Activated naive CD4-positive, alpha-beta T cell treated with anti-CD3 and anti-CD28 coated beads, Interleukin-2, amount 50 U/mL, for 24 hours (primary cell): Measurements from ENCODE around the gene SGK1.

Experiments used
- H3K27ac Mint-ChIP-seq: one replicate; pipeline ENCODE4 v1.8.0; 2021; ENCODE audit warnings: mild to moderate bottlenecking, mixed read lengths
- H3K27me3 Mint-ChIP-seq: one replicate; pipeline ENCODE4 v1.8.0; 2021; ENCODE audit warnings: mixed read lengths
- H3K36me3 Mint-ChIP-seq: one replicate; pipeline ENCODE4 v1.8.0; 2021; ENCODE audit warnings: mixed read lengths
- H3K4me1 Mint-ChIP-seq: one replicate; pipeline ENCODE4 v1.8.0; 2021; ENCODE audit warnings: mixed read lengths
- H3K4me3 Mint-ChIP-seq: one replicate; pipeline ENCODE4 v1.8.0; 2021; ENCODE audit warnings: mild to moderate bottlenecking, mixed read lengths
- H3K9me3 Mint-ChIP-seq: one replicate; pipeline ENCODE4 v1.8.0; 2021; ENCODE audit warnings: mixed read lengths

Gene SGK1

DNA sequence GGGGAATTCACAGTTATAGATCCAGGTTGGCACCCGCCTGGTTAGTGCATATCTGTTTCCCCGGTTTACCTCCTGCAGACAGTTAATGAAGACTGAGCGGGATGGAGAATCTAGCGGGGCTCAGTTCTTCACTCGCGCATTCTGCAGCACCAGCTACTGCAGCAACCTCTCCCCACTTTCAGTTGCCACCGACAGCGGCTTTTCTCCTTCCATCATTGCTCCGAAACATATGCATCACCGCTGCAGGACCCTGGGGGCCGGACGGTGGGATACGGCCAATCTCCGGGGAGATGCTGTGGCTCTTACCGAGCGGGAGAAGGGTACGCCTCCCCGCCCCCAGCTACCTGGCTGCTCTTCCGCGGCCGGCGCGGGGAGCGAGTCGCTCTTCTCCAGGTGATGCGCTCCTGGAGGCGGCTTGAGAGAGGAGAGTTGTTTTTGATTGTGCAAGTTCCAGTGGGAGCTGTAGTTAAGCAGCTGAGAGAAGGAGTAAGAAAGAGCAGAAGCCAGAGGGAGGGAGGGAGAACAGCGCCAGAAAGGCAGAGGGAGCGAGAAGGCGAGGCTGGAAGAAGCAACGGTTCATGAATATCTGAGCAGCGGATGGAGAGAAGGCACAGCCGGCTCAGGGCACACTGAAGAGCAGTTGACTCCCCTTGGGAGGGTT lies at the start of gene SGK1:
TSS of gene SGK1 (minus strand) at position 642 of the 661 bp plus-strand sequence. CDS start 652 bp downstream, outside the sequence.
- Mint-ChIP-seq H3K9me3 (no peaks in the 10 kb centered on the region), H3K27me3 (peaks cover 6% of the 10 kb centered on the region), H3K4me3 (peak within 1 kb of the TSS; percentile 79), H3K27ac (no peak within 1 kb of the TSS), H3K4me1 (peaks cover 21% of the 10 kb centered on the region), H3K36me3 (no peaks in the 10 kb centered on the region)

DNA sequence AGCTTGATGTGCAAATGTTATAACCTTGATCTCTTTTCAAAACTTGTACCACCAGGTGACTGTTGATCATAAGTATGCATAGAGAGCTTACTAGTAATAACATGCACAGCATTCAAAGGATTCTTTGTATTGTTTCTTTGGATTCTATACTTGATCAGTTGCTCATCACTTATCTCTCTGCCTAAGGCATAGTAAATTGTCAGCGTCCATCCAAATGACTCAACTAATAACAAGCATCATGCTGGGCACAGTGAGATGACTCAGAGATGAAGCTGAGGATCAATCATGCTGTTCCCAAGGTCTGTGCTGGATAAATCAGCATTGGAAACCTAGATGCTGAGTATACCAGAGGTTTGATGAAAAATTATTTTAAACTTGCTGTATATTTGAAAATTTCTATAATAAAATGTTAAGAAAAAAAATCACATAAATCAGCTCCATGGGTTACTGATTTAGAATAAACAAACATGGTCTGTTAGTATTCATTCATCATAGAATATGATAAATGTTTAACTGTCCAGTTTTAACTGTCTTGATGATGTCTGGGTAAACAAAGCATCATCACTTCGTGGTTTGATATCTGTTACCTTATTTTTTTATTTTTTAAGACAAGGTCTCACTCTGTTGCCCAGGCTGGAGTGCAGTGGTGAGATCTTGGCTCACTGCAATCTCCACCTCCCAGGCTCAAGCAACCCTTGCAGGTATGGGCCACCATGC lies 45.6 kb upstream of the SGK1 start:
- peaks cover 2% of the 10 kb centered on the region for H3K4me1 Mint-ChIP-seq
- H3K9me3 Mint-ChIP-seq = no peaks in the 10 kb centered on the region
- no peak overlapping the region for H3K27ac Mint-ChIP-seq
- no peak overlapping the region for H3K4me3 Mint-ChIP-seq
- H3K27me3 Mint-ChIP-seq = no peaks in the 10 kb centered on the region
- no peaks in the 10 kb centered on the region for H3K36me3 Mint-ChIP-seq

DNA sequence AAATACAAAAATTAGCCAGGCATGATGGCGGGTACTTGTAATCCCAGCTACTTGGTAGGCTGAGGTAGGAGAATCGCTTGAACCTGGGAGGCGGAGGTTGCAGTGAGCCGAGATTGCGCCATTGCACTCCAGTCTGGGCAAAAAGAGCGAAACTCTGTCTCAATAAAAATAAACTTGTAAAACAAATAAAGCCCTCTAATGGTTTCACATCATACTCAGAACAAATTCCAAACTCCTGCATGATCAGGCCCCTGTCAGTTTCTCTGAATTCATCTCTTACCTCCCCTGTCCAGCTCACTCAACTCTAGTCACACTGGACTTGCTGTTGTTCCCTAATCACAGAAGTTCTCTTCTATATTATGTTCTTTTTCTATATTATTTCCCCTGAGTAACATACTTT lies 43.1 kb upstream of the SGK1 start:
- Mint-ChIP-seq H3K27me3 (no peaks in the 10 kb centered on the region), H3K36me3 (peaks cover 3% of the 10 kb centered on the region), H3K4me1 (peaks cover 4% of the 10 kb centered on the region), H3K27ac (no peak overlapping the region), H3K9me3 (no peaks in the 10 kb centered on the region), H3K4me3 (no peak overlapping the region)

DNA sequence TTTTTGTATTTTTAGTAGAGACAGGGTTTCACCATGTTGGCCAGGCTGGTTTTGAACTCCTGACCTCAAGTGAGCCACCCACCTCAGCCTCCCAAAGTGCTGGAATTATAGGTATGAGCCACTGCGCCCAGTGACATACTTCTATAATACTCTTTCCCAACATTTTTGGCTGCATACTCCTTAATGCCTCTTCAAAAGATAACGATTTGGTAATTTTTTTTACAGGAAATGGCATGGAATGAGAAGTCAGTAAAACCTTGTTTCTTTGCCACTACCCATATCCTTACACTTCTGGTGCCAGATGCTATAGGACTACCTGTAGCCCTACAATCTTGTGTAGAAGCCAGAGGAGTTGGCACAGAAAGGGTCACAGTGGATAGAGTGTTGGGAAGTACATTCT lies 41.4 kb upstream of the SGK1 start:
- Mint-ChIP-seq H3K27ac (no peak overlapping the region), H3K9me3 (no peaks in the 10 kb centered on the region), H3K27me3 (no peaks in the 10 kb centered on the region), H3K4me3 (no peak overlapping the region), H3K4me1 (peaks cover 4% of the 10 kb centered on the region), H3K36me3 (peaks cover 3% of the 10 kb centered on the region)

DNA sequence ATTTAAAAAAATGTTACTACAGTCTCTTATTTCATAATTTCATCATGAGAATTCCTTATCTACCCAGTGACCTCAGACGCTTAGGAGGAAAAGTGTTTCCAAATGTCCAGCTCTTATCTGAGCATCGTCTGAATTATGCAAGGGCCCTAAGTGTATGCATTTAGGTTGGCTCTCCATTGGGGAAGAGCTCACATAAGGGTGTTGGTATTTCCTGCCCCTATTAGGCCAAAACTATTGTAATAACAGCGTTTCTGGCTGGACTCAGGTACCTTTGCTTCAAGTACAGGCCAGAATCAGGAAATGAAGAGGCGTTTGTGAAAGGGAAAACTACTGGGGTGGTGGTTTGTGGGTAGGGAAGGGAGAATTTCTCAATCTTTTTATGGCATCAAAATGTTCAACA lies 40.4 kb upstream of the SGK1 start:
- Mint-ChIP-seq H3K9me3 (no peaks in the 10 kb centered on the region), H3K27me3 (no peaks in the 10 kb centered on the region), H3K4me3 (no peak overlapping the region), H3K27ac (no peak overlapping the region), H3K4me1 (peaks cover 10% of the 10 kb centered on the region), H3K36me3 (peaks cover 3% of the 10 kb centered on the region)

DNA sequence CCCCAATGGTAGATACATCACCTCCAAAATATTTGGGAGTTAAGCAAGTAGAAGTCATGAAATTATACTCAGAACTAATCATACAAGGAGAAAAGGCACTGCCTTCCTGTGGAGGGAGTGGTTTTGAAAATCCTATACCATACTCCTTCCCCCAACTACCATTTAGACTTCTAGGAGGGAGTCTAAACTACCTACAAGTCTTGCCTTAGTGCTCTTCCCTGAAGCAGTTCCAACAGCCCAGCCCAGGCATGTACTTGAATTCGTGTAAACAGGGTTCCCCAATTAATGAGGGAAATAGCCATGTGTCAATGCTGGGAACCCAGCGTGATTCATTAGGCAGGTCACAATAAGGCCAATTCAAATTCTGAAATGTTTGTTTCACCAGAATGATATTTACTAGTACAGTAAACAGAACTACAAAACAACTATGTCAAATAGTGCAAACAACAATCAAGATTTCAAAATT lies 39.1 kb upstream of the SGK1 start:
- no peaks in the 10 kb centered on the region for H3K9me3 Mint-ChIP-seq
- H3K27me3 Mint-ChIP-seq = no peaks in the 10 kb centered on the region
- H3K4me3 Mint-ChIP-seq = no peak overlapping the region
- H3K4me1 Mint-ChIP-seq = peaks cover 23% of the 10 kb centered on the region
- peaks cover 3% of the 10 kb centered on the region for H3K36me3 Mint-ChIP-seq
- no peak overlapping the region for H3K27ac Mint-ChIP-seq

DNA sequence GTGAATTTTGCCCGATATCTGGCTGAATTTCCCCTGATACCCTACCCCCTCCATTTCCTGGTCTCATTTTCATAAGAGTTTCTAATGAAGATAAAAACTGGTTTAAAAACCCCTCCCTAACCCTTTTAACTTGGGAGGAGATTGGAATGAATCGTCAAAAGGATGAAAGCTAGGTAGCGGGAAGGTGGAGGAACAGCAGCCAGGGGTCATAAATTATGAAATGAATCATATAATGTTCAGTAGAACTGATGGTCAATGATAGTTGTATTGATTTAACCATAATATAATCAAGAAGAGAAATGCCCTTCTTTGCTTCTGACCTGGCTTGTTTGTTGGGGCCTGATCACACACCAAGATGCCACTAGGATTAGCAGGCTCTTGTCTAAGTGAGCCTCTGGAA lies 38.5 kb upstream of the SGK1 start:
- H3K27ac Mint-ChIP-seq = peak overlapping the region; percentile 38

DNA sequence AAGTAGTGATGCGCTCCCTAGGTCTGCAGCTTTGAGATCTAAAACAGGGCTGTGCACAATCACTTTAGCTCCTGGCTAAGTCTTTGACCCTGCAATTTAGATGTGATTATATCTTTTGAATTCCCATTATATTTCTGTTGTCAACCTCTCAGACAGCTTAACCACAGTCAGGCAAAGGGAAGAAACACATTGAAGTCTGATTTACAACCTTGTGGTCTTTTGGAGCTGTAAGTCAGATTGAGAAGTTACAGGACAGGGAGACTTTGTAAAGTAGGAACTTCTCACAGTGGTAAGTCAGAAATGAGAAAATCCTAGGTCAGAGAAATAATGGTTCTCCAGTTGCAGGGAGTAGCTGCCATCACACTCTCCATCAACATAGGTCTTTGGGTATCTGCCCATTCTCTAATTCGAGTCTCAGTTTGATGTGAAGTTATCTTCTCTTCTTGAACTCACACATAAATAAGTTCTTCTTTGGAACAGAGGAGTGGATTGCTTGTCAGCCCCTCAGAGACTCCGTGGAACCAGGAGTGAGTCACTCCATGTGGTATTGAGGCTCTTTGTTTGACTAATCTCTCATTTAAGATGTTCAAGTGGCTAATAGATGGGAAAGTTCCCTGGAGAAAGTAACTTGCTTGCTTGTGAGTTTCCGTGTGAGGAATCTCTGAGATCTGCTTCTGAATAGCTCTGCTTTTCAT lies 35.0 kb upstream of the SGK1 start:
- Mint-ChIP-seq H3K27ac (peak overlapping the region; percentile 8), H3K9me3 (no peaks in the 10 kb centered on the region), H3K4me3 (no peak overlapping the region), H3K36me3 (peaks cover 3% of the 10 kb centered on the region), H3K4me1 (peaks cover 29% of the 10 kb centered on the region), H3K27me3 (no peaks in the 10 kb centered on the region)

More for the DNA sequence above, 38.5 kb upstream of the SGK1 start:
- no peak overlapping the region for H3K4me3 Mint-ChIP-seq
- peaks cover 3% of the 10 kb centered on the region for H3K36me3 Mint-ChIP-seq
- no peaks in the 10 kb centered on the region for H3K27me3 Mint-ChIP-seq
- H3K9me3 Mint-ChIP-seq = no peaks in the 10 kb centered on the region
- H3K4me1 Mint-ChIP-seq = peaks cover 30% of the 10 kb centered on the region

DNA sequence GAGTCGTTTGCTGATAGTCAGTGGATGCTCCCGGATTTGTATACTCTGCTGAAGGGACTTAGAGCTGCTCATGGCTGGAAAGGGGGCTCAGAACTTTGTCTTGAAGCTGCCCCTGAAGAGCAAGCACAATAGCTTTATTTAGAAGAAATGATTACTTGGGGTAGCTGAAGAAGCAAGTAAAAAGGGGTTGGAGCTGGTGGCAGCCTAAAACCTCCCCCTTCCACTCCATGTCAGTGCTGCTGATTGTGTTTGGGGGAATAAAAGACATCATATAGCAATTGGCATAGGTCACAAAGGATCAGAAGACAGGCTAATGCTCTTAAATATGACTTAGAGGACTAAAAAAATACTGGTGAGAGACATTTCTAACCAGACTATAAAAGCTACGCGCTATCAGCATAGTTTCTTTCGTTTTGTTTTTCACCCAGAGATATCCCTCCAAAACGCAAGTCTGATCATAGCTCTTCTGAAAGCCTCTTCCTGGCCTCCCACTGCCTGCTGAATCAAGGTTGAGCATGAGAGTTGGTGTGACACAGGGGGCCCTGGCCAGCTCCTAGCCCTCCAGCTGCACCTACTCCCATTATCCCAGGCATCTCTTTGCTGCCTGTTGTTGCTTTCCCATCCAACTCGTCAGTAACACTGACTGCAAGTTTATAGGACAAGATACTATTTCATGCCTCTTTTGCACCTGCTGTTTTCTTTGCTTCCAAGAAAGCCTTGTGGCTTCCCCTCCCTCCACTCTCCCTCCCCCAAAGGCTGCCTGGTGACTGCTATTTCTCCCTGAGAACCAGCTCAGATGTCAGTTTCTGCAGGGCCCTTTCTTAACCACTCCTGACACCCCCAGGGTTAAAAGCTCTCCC lies 33.9 kb upstream of the SGK1 start:
- peaks cover 3% of the 10 kb centered on the region for H3K36me3 Mint-ChIP-seq
- H3K4me1 Mint-ChIP-seq = peaks cover 29% of the 10 kb centered on the region
- H3K4me3 Mint-ChIP-seq = peak overlapping the region; percentile 80
- H3K27ac Mint-ChIP-seq = peak overlapping the region; percentile 90
- no peaks in the 10 kb centered on the region for H3K9me3 Mint-ChIP-seq
- H3K27me3 Mint-ChIP-seq = no peaks in the 10 kb centered on the region

DNA sequence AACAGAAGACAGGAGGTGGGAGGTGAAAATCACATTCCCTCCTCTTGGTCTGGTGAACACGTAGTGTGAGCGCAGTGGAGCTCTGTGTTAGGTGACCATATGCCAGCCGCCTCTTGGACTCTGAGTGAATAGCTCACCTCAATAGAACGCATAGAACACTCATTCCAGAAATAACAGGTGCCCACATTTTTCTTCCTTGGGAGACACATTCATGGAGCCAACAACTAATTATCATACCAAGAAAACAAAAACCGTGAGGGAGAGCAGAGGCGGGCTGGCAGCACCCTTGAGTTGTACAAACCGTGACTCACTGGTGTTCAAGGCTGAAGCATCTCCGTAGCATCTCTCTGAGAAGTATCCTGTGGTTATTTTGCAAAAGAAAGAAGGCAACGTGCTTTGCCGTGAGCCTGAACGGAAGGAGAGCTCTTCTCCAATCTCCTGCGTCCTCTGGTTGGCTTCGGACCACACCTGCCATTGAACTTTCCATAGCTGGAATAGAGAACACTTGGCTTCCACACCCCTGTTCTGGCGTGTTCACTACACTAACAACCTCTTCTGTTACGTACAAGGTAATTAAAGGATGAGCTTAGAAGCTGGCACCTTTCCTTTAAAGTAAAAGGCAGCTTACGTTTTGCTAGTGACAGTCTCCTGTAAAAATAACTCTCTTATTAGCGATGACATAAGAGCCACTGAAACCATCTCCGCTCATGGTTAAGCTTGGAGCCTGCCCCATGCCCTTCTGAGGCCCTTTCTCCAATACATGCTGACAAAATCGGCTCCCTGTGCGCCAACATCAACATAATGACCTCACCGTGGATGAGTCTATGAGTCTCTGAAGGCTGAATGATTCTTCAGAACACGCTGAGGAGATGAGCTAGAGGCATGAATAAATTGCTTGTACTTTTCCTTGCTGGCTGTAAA lies 30.2 kb upstream of the SGK1 start:
- no peaks in the 10 kb centered on the region for H3K36me3 Mint-ChIP-seq
- H3K9me3 Mint-ChIP-seq = peaks cover under 1% of the 10 kb centered on the region
- no peaks in the 10 kb centered on the region for H3K27me3 Mint-ChIP-seq
- H3K27ac Mint-ChIP-seq = peak overlapping the region; percentile 27
- no peak overlapping the region for H3K4me3 Mint-ChIP-seq
- peaks cover 21% of the 10 kb centered on the region for H3K4me1 Mint-ChIP-seq

DNA sequence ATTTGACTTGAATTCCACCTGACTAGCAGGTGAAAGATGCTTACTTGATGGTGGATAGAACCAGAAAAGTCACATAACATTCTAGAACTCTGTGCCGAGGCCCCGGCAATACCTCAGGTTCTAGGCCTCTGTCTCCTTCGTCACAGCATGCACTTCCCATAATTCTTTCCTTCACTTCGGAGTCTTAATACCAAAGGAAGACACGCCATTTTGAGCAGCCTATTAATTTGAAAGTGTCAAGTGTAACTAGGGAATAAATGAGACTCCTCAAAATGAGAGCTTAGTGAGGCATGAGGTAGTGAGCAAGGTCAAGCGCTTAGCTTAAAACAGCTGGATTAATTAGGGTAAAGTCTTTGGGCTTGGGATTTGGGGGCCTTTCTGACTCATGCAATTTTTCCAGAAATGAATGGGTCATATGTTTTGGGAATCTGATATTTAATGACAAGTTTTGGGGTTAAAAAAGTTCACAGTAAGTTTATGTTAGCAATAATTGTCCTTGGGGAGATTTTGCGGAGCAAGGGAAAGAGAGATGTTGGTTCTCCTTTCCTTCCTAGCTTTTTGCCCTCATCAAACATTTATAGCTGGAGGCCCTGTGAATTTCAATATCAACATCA lies 29.1 kb upstream of the SGK1 start:
- no peak overlapping the region for H3K4me3 Mint-ChIP-seq
- H3K36me3 Mint-ChIP-seq = no peaks in the 10 kb centered on the region
- H3K4me1 Mint-ChIP-seq = peaks cover 10% of the 10 kb centered on the region
- peaks cover 6% of the 10 kb centered on the region for H3K9me3 Mint-ChIP-seq
- no peak overlapping the region for H3K27ac Mint-ChIP-seq
- no peaks in the 10 kb centered on the region for H3K27me3 Mint-ChIP-seq

DNA sequence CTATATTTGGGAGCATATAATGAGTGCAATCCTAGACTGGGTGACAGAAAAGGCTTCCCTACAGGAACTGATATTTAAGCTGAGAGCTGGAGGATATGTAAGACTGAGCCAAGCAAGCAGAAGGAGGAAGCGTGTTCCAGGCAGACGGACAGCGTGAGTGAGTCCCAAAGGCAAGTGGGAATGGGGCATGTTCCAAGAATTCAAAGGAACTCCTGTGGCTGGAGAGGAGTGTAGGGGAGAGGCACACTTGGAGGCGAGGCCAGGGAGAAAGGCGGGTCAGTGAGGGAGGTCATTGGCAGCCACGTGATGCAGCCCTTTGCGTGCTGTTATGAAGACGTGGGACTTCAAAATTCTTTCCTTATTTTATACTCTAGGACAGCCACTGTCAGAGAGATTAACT lies 27.9 kb upstream of the SGK1 start:
- peaks cover 6% of the 10 kb centered on the region for H3K9me3 Mint-ChIP-seq
- no peaks in the 10 kb centered on the region for H3K36me3 Mint-ChIP-seq
- no peaks in the 10 kb centered on the region for H3K4me1 Mint-ChIP-seq
- H3K4me3 Mint-ChIP-seq = no peak overlapping the region
- H3K27me3 Mint-ChIP-seq = no peaks in the 10 kb centered on the region
- H3K27ac Mint-ChIP-seq = no peak overlapping the region

DNA sequence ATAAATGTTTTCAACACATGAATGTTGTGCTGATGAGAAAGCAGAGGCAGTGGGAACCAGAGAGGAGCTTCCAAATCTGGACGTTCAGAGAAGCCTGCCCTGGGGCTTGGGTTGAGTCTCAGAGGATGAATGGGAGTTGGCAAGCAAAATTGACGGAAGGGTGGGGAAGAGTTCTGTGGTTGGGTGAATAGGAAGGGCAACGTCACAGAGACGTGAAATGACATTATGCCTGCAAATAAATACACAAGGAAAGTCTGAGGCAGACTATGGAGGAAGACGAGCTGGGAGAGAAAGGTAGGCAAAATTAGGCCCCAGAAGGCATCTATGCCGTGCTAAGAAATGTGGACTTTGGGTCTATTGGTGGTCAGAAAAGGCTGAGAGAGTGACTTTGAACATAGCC lies 25.2 kb upstream of the SGK1 start:
- no peak overlapping the region for H3K4me3 Mint-ChIP-seq
- H3K9me3 Mint-ChIP-seq = peaks cover 6% of the 10 kb centered on the region
- H3K36me3 Mint-ChIP-seq = no peaks in the 10 kb centered on the region
- no peaks in the 10 kb centered on the region for H3K27me3 Mint-ChIP-seq
- peaks cover 4% of the 10 kb centered on the region for H3K4me1 Mint-ChIP-seq
- peak overlapping the region; percentile 33 for H3K27ac Mint-ChIP-seq

DNA sequence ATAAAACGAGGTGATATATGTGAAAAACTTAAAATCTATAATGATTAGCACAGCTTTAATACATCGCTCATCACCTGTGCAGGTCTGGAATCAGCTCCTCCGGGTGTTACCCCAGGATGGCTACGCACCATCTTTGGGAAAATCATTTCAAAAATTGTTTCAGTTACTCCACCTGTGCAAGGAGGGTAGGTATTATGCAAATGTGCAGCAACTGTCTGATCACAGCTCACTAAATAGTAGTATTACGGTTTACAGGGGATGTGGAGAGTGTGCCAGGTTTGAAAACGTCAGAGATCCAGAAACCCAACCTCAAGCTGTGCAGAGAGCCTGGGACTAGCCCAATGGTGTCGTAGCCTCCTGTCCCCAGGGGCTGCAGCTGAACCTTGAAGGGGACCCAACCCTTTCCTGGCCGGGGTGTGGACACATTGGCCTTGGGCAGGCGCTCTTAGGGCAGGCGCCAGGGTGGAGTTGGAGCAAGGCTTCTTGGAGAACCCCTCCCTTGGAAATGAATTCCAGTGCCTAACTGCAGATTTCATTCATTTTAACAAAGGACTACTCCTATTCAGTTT lies 24.2 kb upstream of the SGK1 start:
- H3K27ac Mint-ChIP-seq = no peak overlapping the region
- H3K9me3 Mint-ChIP-seq = peaks cover 6% of the 10 kb centered on the region
- H3K4me1 Mint-ChIP-seq = peaks cover 9% of the 10 kb centered on the region
- no peak overlapping the region for H3K4me3 Mint-ChIP-seq
- no peaks in the 10 kb centered on the region for H3K36me3 Mint-ChIP-seq
- H3K27me3 Mint-ChIP-seq = no peaks in the 10 kb centered on the region
